ENCODE results near the gene FMO5. TPM values are rescaled to one million over a fixed set of nuclear protein-coding genes. Genes with fewer than 3 reads are reported as not detected.

The FMO5 gene
- total and polyA plus RNA-seq, 2 of the 13 experiments (the other 11 are each of a cell fraction or from before 2014, with no cell fraction given) = 48.2 to 149 TPM

DNA sequence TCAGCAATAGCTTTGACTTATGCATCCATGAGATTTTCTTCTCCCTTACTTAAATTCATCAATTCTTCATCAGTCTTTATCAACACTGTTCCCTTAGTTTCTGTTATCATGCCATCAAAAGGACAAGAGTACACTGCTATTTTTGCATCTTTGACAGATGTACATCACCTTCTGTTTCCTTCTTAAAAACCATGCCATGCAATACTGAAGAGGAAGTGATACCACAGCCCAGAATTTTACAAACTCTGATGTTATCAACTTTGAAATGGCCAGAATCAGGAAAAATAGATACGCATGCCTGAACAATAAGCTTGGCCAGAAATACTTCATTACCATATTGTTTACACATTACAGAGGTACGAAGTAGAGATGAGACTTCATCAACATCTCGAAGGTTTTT, 21.1 kb downstream of the FMO5 start:
- no peak overlapping the region for H3K4me2 ChIP-seq (ENCODE audit: low read depth, low read length)
- peaks cover 10 to 40% of the 10 kb centered on the region in 2 experiments for H3K36me3 ChIP-seq (replicated peaks in 1 of 2; ENCODE audit: control insufficient read depth in 1 of 2, insufficient read depth in 2 of 2, low read length in 2 of 2)
- H3K27me3 ChIP-seq (ENCODE audit: control insufficient read depth in 1 of 2, insufficient read depth in 2 of 2, low read length in 2 of 2) = no peaks in the 10 kb centered on the region
- H3K4me3 ChIP-seq (replicated peaks in 1 of 3; ENCODE audit: insufficient read depth in 1 of 3, low read depth in 2 of 3, low read length in 3 of 3) = no peak overlapping the region
- H4K20me1 ChIP-seq (ENCODE audit: insufficient read depth, low read length) = no peaks in the 10 kb centered on the region; the same call in 1 of the 2 replicates
- in situ Hi-C loops (cut with HindIII; ENCODE audit: extremely low pct_ligation_motif_present, low pct_unique_long_range_greater_than_20kb) = no loop called here
- H3K9ac ChIP-seq (ENCODE audit: insufficient read depth, low read depth, low read length) = no peak overlapping the region
- ChIA-PET POLR2A (no interaction called here), CTCF (ENCODE audit: low intra/inter-chr PET ratio, low total read pairs) (no interaction called here)
- H3K27ac ChIP-seq (ENCODE audit: extremely low read length, insufficient read depth, low read length) = no peak overlapping the region
- ATAC-seq (no peak), DNase-seq (ENCODE audit: low spot score) (no peak), FAIRE-seq (peak; percentile 15)
- intact Hi-C loops (cut with micrococcal nuclease; ENCODE audit: unreplicated experiment) = loop anchor here (5.0 kb wide), 1 partner anchor 33 kb away; no protein-coding TSS in a partner anchor
- TF ChIP-seq ZFP36L2 (CRISPR knock-in tag; IDR thresholded peaks at IDR 0.05) (no peak), ATF4 (CRISPR knock-in tag; IDR thresholded peaks at IDR 0.05) (no peak), POLR2AphosphoS5 (IDR thresholded peaks at IDR 0.05; ENCODE audit: low read depth, low read length) (0 out of 2 replicates have a peak, but pooled peaks have one; percentile 23)
- H2AFZ ChIP-seq (ENCODE audit: low read length) = no peak overlapping the region
- H3K9me3 ChIP-seq (ENCODE audit: low read length) = no peaks in the 10 kb centered on the region
- WGBS (ENCODE audit: low lambda C conversion rate) = 100% methylated on average over 3 of the region's 3 CpGs
- BruUV-seq (replicated peaks) = no TSS peak
- H3K4me1 ChIP-seq (ENCODE audit: insufficient read depth, low read length) = peaks cover 5% of the 10 kb centered on the region; the same call in 1 of the 2 replicates
- no peaks in the 10 kb centered on the region for H3K79me2 ChIP-seq (ENCODE audit: insufficient read depth, low read length)

- ChIA-PET POLR2A (interaction anchor here (3.1 to 3.4 kb wide), 2 partner anchors 9 to 39 kb away, joined by 12 to 16 read pairs; partner anchors contain the start of gene CHD1L), CTCF (ENCODE audit: low intra/inter-chr PET ratio, low total read pairs) (no interaction called here)
- FAIRE-seq (no peak), ATAC-seq (no peak), DNase-seq (ENCODE audit: low spot score) (no peak)
- Histone ChIP-seq H3K4me2 (ENCODE audit: low read depth, low read length) (no peak overlapping the region), H2AFZ (ENCODE audit: low read length) (no peak overlapping the region), H3K36me3 (replicated peaks in 1 of 2; ENCODE audit: control insufficient read depth in 1 of 2, insufficient read depth in 2 of 2, low read length in 2 of 2) (peaks cover 9 to 29% of the 10 kb centered on the region in 2 experiments), H3K4me3 (replicated peaks in 1 of 3; ENCODE audit: insufficient read depth in 1 of 3, low read depth in 2 of 3, low read length in 3 of 3) (no peak overlapping the region), H3K9me3 (ENCODE audit: low read length) (no peaks in the 10 kb centered on the region), H4K20me1 (ENCODE audit: insufficient read depth, low read length) (no peaks in the 10 kb centered on the region; the same call in 1 of the 2 replicates), H3K27me3 (ENCODE audit: control insufficient read depth in 1 of 2, insufficient read depth in 2 of 2, low read length in 2 of 2) (no peaks in the 10 kb centered on the region), H3K4me1 (ENCODE audit: insufficient read depth, low read length) (no peaks in the 10 kb centered on the region), H3K9ac (ENCODE audit: insufficient read depth, low read depth, low read length) (no peak overlapping the region), H3K79me2 (ENCODE audit: insufficient read depth, low read length) (no peaks in the 10 kb centered on the region), H3K27ac (ENCODE audit: extremely low read length, insufficient read depth, low read length) (no peak overlapping the region)
- TF ChIP-seq POLR2G (IDR thresholded peaks at IDR 0.05; ENCODE audit: low read depth, low read length) (peak; percentile 68), ZBTB33 (CRISPR knock-in tag; IDR thresholded peaks at IDR 0.05) (no peak), SRF (IDR thresholded peaks at IDR 0.05; ENCODE audit: low read depth, low read length) (no peak), SMARCE1 (IDR thresholded peaks at IDR 0.05; ENCODE audit: borderline replicate concordance) (no peak), RAD21 (CRISPR knock-in tag; IDR thresholded peaks at IDR 0.05) (no peak)
- TF ChIP-seq, protein P1, sequence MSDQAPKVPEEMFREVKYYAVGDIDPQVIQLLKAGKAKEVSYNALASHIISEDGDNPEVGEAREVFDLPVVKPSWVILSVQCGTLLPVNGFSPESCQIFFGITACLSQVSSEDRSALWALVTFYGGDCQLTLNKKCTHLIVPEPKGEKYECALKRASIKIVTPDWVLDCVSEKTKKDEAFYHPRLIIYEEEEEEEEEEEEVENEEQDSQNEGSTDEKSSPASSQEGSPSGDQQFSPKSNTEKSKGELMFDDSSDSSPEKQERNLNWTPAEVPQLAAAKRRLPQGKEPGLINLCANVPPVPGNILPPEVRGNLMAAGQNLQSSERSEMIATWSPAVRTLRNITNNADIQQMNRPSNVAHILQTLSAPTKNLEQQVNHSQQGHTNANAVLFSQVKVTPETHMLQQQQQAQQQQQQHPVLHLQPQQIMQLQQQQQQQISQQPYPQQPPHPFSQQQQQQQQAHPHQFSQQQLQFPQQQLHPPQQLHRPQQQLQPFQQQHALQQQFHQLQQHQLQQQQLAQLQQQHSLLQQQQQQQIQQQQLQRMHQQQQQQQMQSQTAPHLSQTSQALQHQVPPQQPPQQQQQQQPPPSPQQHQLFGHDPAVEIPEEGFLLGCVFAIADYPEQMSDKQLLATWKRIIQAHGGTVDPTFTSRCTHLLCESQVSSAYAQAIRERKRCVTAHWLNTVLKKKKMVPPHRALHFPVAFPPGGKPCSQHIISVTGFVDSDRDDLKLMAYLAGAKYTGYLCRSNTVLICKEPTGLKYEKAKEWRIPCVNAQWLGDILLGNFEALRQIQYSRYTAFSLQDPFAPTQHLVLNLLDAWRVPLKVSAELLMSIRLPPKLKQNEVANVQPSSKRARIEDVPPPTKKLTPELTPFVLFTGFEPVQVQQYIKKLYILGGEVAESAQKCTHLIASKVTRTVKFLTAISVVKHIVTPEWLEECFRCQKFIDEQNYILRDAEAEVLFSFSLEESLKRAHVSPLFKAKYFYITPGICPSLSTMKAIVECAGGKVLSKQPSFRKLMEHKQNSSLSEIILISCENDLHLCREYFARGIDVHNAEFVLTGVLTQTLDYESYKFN (CRISPR knock-in tag; conservative IDR thresholded peaks at IDR 0.05) = no peak
- in situ Hi-C loops (cut with HindIII; ENCODE audit: extremely low pct_ligation_motif_present, low pct_unique_long_range_greater_than_20kb) (no loop called here), intact Hi-C loops (cut with micrococcal nuclease; ENCODE audit: unreplicated experiment) (loop anchor here (5.0 kb wide), 1 partner anchor 35 kb away; no protein-coding TSS in a partner anchor)
- no TSS peak for BruUV-seq (replicated peaks)
- 69% methylated on average over 2 of the region's 2 CpGs for WGBS (ENCODE audit: low lambda C conversion rate)
Observed at GRCh38 chr1:147202576-147202975, 22.6 kb downstream of the FMO5 start.

Measured in HepG2 (cell line).